ENCODE data around the gene FURIN.

FURIN gene

DNA sequence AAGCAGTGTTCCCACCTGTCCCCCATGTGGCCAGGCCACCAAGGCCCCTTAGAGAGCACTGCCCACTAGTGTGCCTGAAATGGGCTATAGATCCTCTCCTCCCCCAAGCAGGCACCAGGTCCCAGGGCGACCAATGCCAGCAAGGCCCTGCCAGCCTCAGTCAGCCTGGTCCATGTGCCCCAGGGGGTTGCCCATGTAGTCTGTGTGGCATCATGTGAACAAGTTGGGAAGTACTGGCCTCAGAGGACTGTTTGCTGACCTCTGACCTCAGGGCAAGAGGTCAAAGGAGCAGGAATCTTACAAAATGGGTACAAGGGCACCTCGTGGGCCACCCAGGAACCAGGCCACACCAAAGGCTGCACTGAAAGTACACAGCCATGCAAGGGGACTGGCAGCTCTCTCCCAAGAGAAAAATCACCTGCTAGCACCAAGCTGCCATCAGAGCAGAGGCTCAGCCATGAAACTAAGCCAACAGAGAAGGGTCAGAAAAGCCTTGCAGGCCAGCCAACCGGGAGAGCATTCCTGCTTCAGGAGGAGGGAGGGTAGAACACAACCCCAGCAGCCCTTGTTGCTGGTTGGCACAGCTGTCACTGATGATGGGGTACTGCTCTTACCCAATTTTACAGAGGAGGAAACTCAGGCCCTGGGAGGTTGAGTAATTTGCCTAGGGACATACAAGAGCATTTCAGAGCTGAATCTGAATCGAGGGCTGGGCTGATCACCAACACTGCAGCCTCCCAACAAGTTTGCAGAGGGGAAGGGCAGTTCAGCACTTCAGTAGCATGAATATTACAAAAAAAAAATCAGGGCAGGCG lies 5.2 kb upstream of the FURIN start:
- H2BK120ac ChIP-seq (ENCODE audit: low read depth, low read length), result no peak overlapping the region
- no peak overlapping the region for H3K14ac ChIP-seq (ENCODE audit: low read length)
- H3K18ac ChIP-seq (ENCODE audit: low read length), result no peak overlapping the region
- no peak overlapping the region for H2AFZ ChIP-seq (ENCODE audit: low read length)
- H2BK5ac ChIP-seq (ENCODE audit: low read length), result no peak overlapping the region
- no peak overlapping the region for H3K23ac ChIP-seq (ENCODE audit: low read depth, low read length, poor library complexity)
- no peaks in the 10 kb centered on the region for H3K9me3 ChIP-seq (replicated peaks in 1 of 2; ENCODE audit: control insufficient read depth in 2 of 2, insufficient read depth in 1 of 2, low read depth in 1 of 2, low read length in 2 of 2)
- H3K27ac ChIP-seq (replicated peaks; ENCODE audit: low read length), result no peak overlapping the region
- peaks cover under 1% of the 10 kb centered on the region for H3K79me1 ChIP-seq (ENCODE audit: low read depth, low read length)
- WGBS, 2 donors (ENCODE audit: extremely low coverage in 2 of 2, insufficient read length in 2 of 2, insufficient replicate concordance in 1 of 2), result no CpG with 5 or more reads among the region's 5 CpGs
- no peak overlapping the region for H3K4me3 ChIP-seq (ENCODE audit: low read length in 2 of 2)
- no peak overlapping the region for H2AK5ac ChIP-seq (ENCODE audit: low read depth, low read length)
- H3K4ac ChIP-seq (ENCODE audit: low read length), result no peak overlapping the region
- DNase-seq (ENCODE audit: low spot score), result no peak
- H3K4me2 ChIP-seq (ENCODE audit: insufficient read depth, low read length, poor library complexity, severe bottlenecking), result no peak overlapping the region
- H3K36me3 ChIP-seq (replicated peaks in 1 of 2; ENCODE audit: control insufficient read depth in 2 of 2, insufficient read depth in 2 of 2, low read length in 2 of 2), result no peaks in the 10 kb centered on the region
- no peak overlapping the region for H3K9ac ChIP-seq (ENCODE audit: low read depth, low read length, poor library complexity)
- H3K27me3 ChIP-seq (ENCODE audit: control insufficient read depth in 3 of 3, insufficient read depth in 3 of 3, low read depth in 1 of 3, low read length in 3 of 3), result no peaks in the 10 kb centered on the region
- H4K8ac ChIP-seq (ENCODE audit: low read depth, low read length), result no peak overlapping the region
- H4K91ac ChIP-seq (ENCODE audit: low read depth, low read length, poor library complexity), result no peak overlapping the region
- no peak overlapping the region for H2BK12ac ChIP-seq (ENCODE audit: low read length)
- peaks cover 0 to 1% of the 10 kb centered on the region in 2 donors for H3K4me1 ChIP-seq (ENCODE audit: control insufficient read depth in 2 of 2, insufficient read depth in 1 of 2, low read depth in 1 of 2, low read length in 2 of 2)
- H2BK15ac ChIP-seq (ENCODE audit: low read length), result no peak overlapping the region

DNA sequence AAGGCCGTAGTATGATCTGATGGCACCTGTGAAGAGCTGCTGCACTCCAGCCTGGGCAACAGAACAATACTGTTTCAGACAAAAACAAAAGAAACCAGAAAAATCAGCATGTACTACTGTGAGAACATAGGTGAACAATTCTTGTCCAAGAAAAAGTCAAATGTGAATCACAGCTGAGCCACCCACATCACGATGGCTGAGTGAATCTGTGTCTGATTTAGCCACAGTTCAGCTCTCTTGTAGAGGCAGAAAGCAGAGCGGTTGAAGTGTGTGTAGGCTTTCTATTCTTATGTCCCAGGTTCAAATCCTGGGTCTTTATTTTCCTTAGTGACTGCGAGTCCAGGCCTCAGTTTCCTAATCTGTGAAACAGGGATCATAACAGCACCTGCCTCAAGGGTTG lies 4.4 kb upstream of the FURIN start:
- Histone ChIP-seq H2BK15ac (ENCODE audit: low read length) (no peak overlapping the region), H4K91ac (ENCODE audit: low read depth, low read length, poor library complexity) (no peak overlapping the region), H2BK12ac (ENCODE audit: low read length) (no peak overlapping the region), H3K79me1 (ENCODE audit: low read depth, low read length) (no peaks in the 10 kb centered on the region), H3K27me3 (ENCODE audit: control insufficient read depth in 3 of 3, insufficient read depth in 3 of 3, low read depth in 1 of 3, low read length in 3 of 3) (no peaks in the 10 kb centered on the region), H3K18ac (ENCODE audit: low read length) (no peak overlapping the region), H3K9me3 (replicated peaks in 1 of 2; ENCODE audit: control insufficient read depth in 2 of 2, insufficient read depth in 1 of 2, low read depth in 1 of 2, low read length in 2 of 2) (no peaks in the 10 kb centered on the region), H3K4me3 (ENCODE audit: low read length in 2 of 2) (no peak overlapping the region), H3K4me2 (ENCODE audit: insufficient read depth, low read length, poor library complexity, severe bottlenecking) (no peak overlapping the region), H3K36me3 (replicated peaks in 1 of 2; ENCODE audit: control insufficient read depth in 2 of 2, insufficient read depth in 2 of 2, low read length in 2 of 2) (no peaks in the 10 kb centered on the region), H3K4me1 (ENCODE audit: control insufficient read depth in 2 of 2, insufficient read depth in 1 of 2, low read depth in 1 of 2, low read length in 2 of 2) (peaks cover 3 to 6% of the 10 kb centered on the region in 2 donors), H3K27ac (replicated peaks; ENCODE audit: low read length) (no peak overlapping the region), H2BK5ac (ENCODE audit: low read length) (no peak overlapping the region), H3K14ac (ENCODE audit: low read length) (no peak overlapping the region), H3K23ac (ENCODE audit: low read depth, low read length, poor library complexity) (no peak overlapping the region), H4K8ac (ENCODE audit: low read depth, low read length) (no peak overlapping the region), H3K9ac (ENCODE audit: low read depth, low read length, poor library complexity) (no peak overlapping the region), H2BK120ac (ENCODE audit: low read depth, low read length) (no peak overlapping the region), H2AK5ac (ENCODE audit: low read depth, low read length) (no peak overlapping the region), H3K4ac (ENCODE audit: low read length) (no peak overlapping the region), H2AFZ (ENCODE audit: low read length) (no peak overlapping the region)
- no CpG with 5 or more reads among the region's 4 CpGs for WGBS, 2 donors (ENCODE audit: extremely low coverage in 2 of 2, insufficient read length in 2 of 2, insufficient replicate concordance in 1 of 2)
- DNase-seq (ENCODE audit: low spot score), result no peak

DNA sequence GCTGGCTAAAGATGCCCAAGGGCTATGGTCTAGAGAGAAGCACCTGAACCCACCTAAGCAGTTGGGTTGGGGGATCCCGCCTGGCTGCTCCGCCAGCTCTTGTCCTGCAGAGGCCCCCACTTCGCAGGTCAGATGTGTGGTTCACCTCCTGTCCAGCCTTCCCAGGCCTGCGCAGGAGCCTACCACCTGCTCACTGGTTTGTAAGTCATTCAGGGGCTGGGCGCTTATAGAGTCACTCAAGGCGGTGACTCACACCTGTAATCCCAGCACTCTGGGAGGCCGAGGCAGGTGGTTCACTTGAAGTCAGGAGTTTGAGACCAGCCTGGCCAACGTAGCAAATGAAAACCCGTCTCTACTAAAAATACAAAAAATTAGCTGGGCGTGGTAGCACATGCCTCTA lies 3.9 kb upstream of the FURIN start:
- H2BK15ac ChIP-seq (ENCODE audit: low read length), result no peak overlapping the region
- no peaks in the 10 kb centered on the region for H3K27me3 ChIP-seq (ENCODE audit: control insufficient read depth in 3 of 3, insufficient read depth in 3 of 3, low read depth in 1 of 3, low read length in 3 of 3)
- H2BK12ac ChIP-seq (ENCODE audit: low read length), result no peak overlapping the region
- no peaks in the 10 kb centered on the region for H3K36me3 ChIP-seq (replicated peaks in 1 of 2; ENCODE audit: control insufficient read depth in 2 of 2, insufficient read depth in 2 of 2, low read length in 2 of 2)
- H3K4ac ChIP-seq (ENCODE audit: low read length), result no peak overlapping the region
- H3K4me2 ChIP-seq (ENCODE audit: insufficient read depth, low read length, poor library complexity, severe bottlenecking), result no peak overlapping the region
- H3K9ac ChIP-seq (ENCODE audit: low read depth, low read length, poor library complexity), result no peak overlapping the region
- no CpG with 5 or more reads among the region's 10 CpGs for WGBS, 2 donors (ENCODE audit: extremely low coverage in 2 of 2, insufficient read length in 2 of 2, insufficient replicate concordance in 1 of 2)
- H3K4me3 ChIP-seq (ENCODE audit: low read length in 2 of 2), result no peak overlapping the region
- H3K4me1 ChIP-seq (ENCODE audit: control insufficient read depth in 2 of 2, insufficient read depth in 1 of 2, low read depth in 1 of 2, low read length in 2 of 2), result peaks cover 8 to 11% of the 10 kb centered on the region in 2 donors
- H2BK5ac ChIP-seq (ENCODE audit: low read length), result no peak overlapping the region
- no peak overlapping the region for H4K8ac ChIP-seq (ENCODE audit: low read depth, low read length)
- H2BK120ac ChIP-seq (ENCODE audit: low read depth, low read length), result no peak overlapping the region
- no peak overlapping the region for H3K14ac ChIP-seq (ENCODE audit: low read length)
- no peak overlapping the region for H3K23ac ChIP-seq (ENCODE audit: low read depth, low read length, poor library complexity)
- H2AK5ac ChIP-seq (ENCODE audit: low read depth, low read length), result peak overlapping the region; percentile 4
- H4K91ac ChIP-seq (ENCODE audit: low read depth, low read length, poor library complexity), result no peak overlapping the region
- no peaks in the 10 kb centered on the region for H3K79me1 ChIP-seq (ENCODE audit: low read depth, low read length)
- H3K9me3 ChIP-seq (replicated peaks in 1 of 2; ENCODE audit: control insufficient read depth in 2 of 2, insufficient read depth in 1 of 2, low read depth in 1 of 2, low read length in 2 of 2), result no peaks in the 10 kb centered on the region
- no peak overlapping the region for H3K27ac ChIP-seq (replicated peaks; ENCODE audit: low read length)
- DNase-seq (ENCODE audit: low spot score), result no peak
- no peak overlapping the region for H2AFZ ChIP-seq (ENCODE audit: low read length)
- H3K18ac ChIP-seq (ENCODE audit: low read length), result no peak overlapping the region

DNA sequence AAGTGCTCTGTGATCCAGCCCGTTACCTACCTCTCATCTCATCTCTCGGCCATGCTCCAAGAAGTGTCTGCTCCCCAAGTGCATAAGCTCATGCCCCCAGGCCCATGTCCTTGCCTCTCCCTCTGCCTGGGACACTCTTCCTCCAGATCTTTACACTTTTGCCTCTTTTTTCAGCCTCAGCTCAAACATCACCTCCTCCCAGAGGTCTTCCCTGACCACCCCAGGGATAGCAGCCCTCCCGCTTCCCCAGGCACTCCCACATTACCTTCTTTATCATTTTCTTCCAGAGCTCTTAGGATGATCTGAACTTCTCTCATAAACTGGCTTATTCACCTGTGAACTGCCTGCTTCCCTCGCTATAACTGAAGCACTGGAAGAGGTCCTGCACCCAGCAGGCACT lies 2.7 kb upstream of the FURIN start:
- Histone ChIP-seq H3K27me3 (ENCODE audit: control insufficient read depth in 3 of 3, insufficient read depth in 3 of 3, low read depth in 1 of 3, low read length in 3 of 3) (no peaks in the 10 kb centered on the region), H3K14ac (ENCODE audit: low read length) (no peak overlapping the region), H2AFZ (ENCODE audit: low read length) (no peak overlapping the region), H3K4me1 (ENCODE audit: control insufficient read depth in 2 of 2, insufficient read depth in 1 of 2, low read depth in 1 of 2, low read length in 2 of 2) (peaks cover 14 to 19% of the 10 kb centered on the region in 2 donors), H3K9ac (ENCODE audit: low read depth, low read length, poor library complexity) (no peak overlapping the region), H2BK15ac (ENCODE audit: low read length) (no peak overlapping the region), H2BK5ac (ENCODE audit: low read length) (no peak overlapping the region), H3K23ac (ENCODE audit: low read depth, low read length, poor library complexity) (no peak overlapping the region), H2BK120ac (ENCODE audit: low read depth, low read length) (no peak overlapping the region), H3K9me3 (replicated peaks in 1 of 2; ENCODE audit: control insufficient read depth in 2 of 2, insufficient read depth in 1 of 2, low read depth in 1 of 2, low read length in 2 of 2) (no peaks in the 10 kb centered on the region), H4K8ac (ENCODE audit: low read depth, low read length) (no peak overlapping the region), H3K27ac (replicated peaks; ENCODE audit: low read length) (no peak overlapping the region), H3K36me3 (replicated peaks in 1 of 2; ENCODE audit: control insufficient read depth in 2 of 2, insufficient read depth in 2 of 2, low read length in 2 of 2) (no peaks in the 10 kb centered on the region), H4K91ac (ENCODE audit: low read depth, low read length, poor library complexity) (no peak overlapping the region), H2AK5ac (ENCODE audit: low read depth, low read length) (no peak overlapping the region), H3K79me1 (ENCODE audit: low read depth, low read length) (no peaks in the 10 kb centered on the region), H3K4me2 (ENCODE audit: insufficient read depth, low read length, poor library complexity, severe bottlenecking) (no peak overlapping the region), H3K4me3 (ENCODE audit: low read length in 2 of 2) (no peak overlapping the region), H3K18ac (ENCODE audit: low read length) (no peak overlapping the region), H3K4ac (ENCODE audit: low read length) (no peak overlapping the region), H2BK12ac (ENCODE audit: low read length) (no peak overlapping the region)
- no CpG with 5 or more reads among the region's 4 CpGs for WGBS, 2 donors (ENCODE audit: extremely low coverage in 2 of 2, insufficient read length in 2 of 2, insufficient replicate concordance in 1 of 2)
- DNase-seq (ENCODE audit: low spot score), result no peak
